ENCODE measurements around the gene HSD11B2.

HSD11B2 gene

GRCh38 chr16:67481561-67482232 is 50.8 kb downstream of the HSD11B2 start:
- DNase-seq: peak; percentile 50 to 71

GRCh38 chr16:67482233-67482924 is 51.5 kb downstream of the HSD11B2 start:
- DNase-seq: peak; percentile 17 to 26

GRCh38 chr16:67483150-67483549 is 52.2 kb downstream of the HSD11B2 start, which contains the start of gene AGRP:
Gene AGRP, minus strand, starts transcription at chr16:67483547. Its CDS starts 149 bp downstream, at chr16:67483398.
- DNase-seq: no peak

- DNase-seq: no peak
These were observed 53.0 kb downstream of the HSD11B2 start for GRCh38 chr16:67483731-67484525.

- no peak for DNase-seq
These were observed 55.9 kb downstream of the HSD11B2 start for GRCh38 chr16:67486805-67487204.

Data from stimulated activated CD4-positive, alpha-beta T cell treated with anti-CD3 and anti-CD28 coated beads, Interleukin-2, amount 100 ng/mL, for 24 hours (primary cell).